GM23248 (cell line): Measurements from ENCODE around the gene CTIF. TPM values are rescaled to one million over a fixed set of nuclear protein-coding genes. Genes with fewer than 3 reads are reported as not detected.

ENCODE experiments used
- DNase-seq: peaks from one replicate; pipeline ENCODE4 v3.0.0-alpha.2; 2015
- H2AFZ ChIP-seq: fragments of 200-600 bp; sonication (generic); 2 replicates; pipeline ENCODE4 v1.6.1; 2016; ENCODE audit warnings: antibody characterized with exemption
- H3F3A ChIP-seq: fragments of 200-600 bp; sonication (generic); 2 replicates; pipeline ENCODE4 v1.6.1; 2016; ENCODE audit warnings: mild to moderate bottlenecking, antibody characterized with exemption, mixed run types; ENCODE audit not compliant: insufficient read depth
- H3K27ac ChIP-seq: fragments of 200-600 bp; sonication (generic); 2 replicates; pipeline ENCODE4 v1.5.1; 2016; ENCODE audit warnings: mild to moderate bottlenecking
- H3K27me3 ChIP-seq: fragments of 200-600 bp; sonication (generic); replicated peaks from 2 replicates; pipeline ENCODE4 v1.6.1; 2016; ENCODE audit warnings: mild to moderate bottlenecking; ENCODE audit not compliant: insufficient read depth
- H3K36me3 ChIP-seq: fragments of 200-600 bp; sonication (generic); 2 replicates; pipeline ENCODE4 v1.6.1; 2016; ENCODE audit warnings: low read depth, mild to moderate bottlenecking
- H3K4me1 ChIP-seq: fragments of 200-600 bp; sonication (generic); 2 replicates; pipeline ENCODE4 v1.6.1; 2016; ENCODE audit warnings: mild to moderate bottlenecking; ENCODE audit not compliant: insufficient read depth
- H3K4me2 ChIP-seq: fragments of 200-600 bp; sonication (generic); one replicate; pipeline ENCODE4 v1.6.1; 2016; ENCODE audit warnings: mild to moderate bottlenecking; ENCODE audit not compliant: unreplicated experiment
- H3K4me3 ChIP-seq: fragments of 200-600 bp; sonication (generic); 2 replicates; pipeline ENCODE4 v1.5.1; 2016; ENCODE audit warnings: mild to moderate bottlenecking
- H3K79me2 ChIP-seq: fragments of 200-600 bp; sonication (generic); 2 replicates; pipeline ENCODE4 v1.6.1; 2016; ENCODE audit warnings: mild to moderate bottlenecking; ENCODE audit not compliant: insufficient read depth
- H3K9ac ChIP-seq: fragments of 200-600 bp; sonication (generic); 2 replicates; pipeline ENCODE4 v1.6.1; 2016; ENCODE audit warnings: mild to moderate bottlenecking
- H3K9me2 ChIP-seq: fragments of 200-600 bp; sonication (generic); 2 replicates; pipeline ENCODE4 v1.6.1; 2016; ENCODE audit warnings: mixed run types, mild to moderate bottlenecking, moderate library complexity; ENCODE audit not compliant: insufficient read depth
- H3K9me3 ChIP-seq: fragments of 200-600 bp; sonication (generic); one replicate; pipeline ENCODE4 v1.6.1; 2017; ENCODE audit warnings: low read depth
- H4K20me1 ChIP-seq: fragments of 200-600 bp; sonication (generic); 2 replicates; pipeline ENCODE4 v1.6.0; 2016; ENCODE audit not compliant: insufficient read depth
- EZH2 ChIP-seq: fragments of 200-600 bp; sonication (generic); IDR thresholded peaks from 2 replicates; pipeline ENCODE4 v1.6.1; 2018; ENCODE audit warnings: antibody characterized with exemption, mild to moderate bottlenecking; ENCODE audit not compliant: insufficient read depth, poor library complexity, severe bottlenecking
- EZH2phosphoT487 ChIP-seq: fragments of 200-600 bp; sonication (generic); IDR thresholded peaks from 2 replicates; pipeline ENCODE4 v1.6.1; 2018; ENCODE audit warnings: antibody characterized with exemption, moderate library complexity, mild to moderate bottlenecking, low read depth; ENCODE audit not compliant: insufficient read depth
- WGBS, 2 experiments: methylation state at CpG; one replicate each; pipeline ENCODE4 v1.1.6; 2015 to 2017; ENCODE audit warnings: low lambda C conversion rate in 2 of 2, low coverage in 1 of 2; ENCODE audit errors: missing lambda C conversion rate in 2 of 2; 5-methylcytosine and 5-hydroxymethylcytosine counted together
- in situ Hi-C: fragments of 300-500 bp; cut with MboI; formaldehyde crosslinking; loops from 2 replicates; pipeline ENCODE4 v1.15.0; 2020
- polyA plus RNA-seq: library from polyadenylated mRNA; unstranded; fragments of >200 nt; fragmentation: Nextera tagmentation; extraction: Ambion mirVana; gene quantifications from 2 replicates; pipeline ENCODE4 v1.2.1, GENCODE V29; 2016
- total RNA-seq: library from RNA; depleted of rRNA; stranded (reverse); fragments of >200 nt; shearing (Covaris generic); gene quantifications from 2 replicates; pipeline ENCODE4 v1.2.3, GENCODE V29; 2014

Gene CTIF
- total and polyA plus RNA-seq, 2 experiments from 2014 or later = 21.5 to 46.8 TPM

- Histone ChIP-seq H4K20me1 (no peaks in the 10 kb centered on the region), H3F3A (no peaks in the 10 kb centered on the region), H3K4me3 (no peak overlapping the region), H3K36me3 (no peaks in the 10 kb centered on the region), H3K27ac (no peak overlapping the region), H3K4me1 (no peaks in the 10 kb centered on the region), H3K27me3 (no peaks in the 10 kb centered on the region; the same call in 1 of the 2 replicates), H3K4me2 (no peak overlapping the region), H3K9me3 (no peaks in the 10 kb centered on the region), H2AFZ (no peak overlapping the region), H3K79me2 (no peaks in the 10 kb centered on the region), H3K9me2 (no peaks in the 10 kb centered on the region), H3K9ac (no peak overlapping the region)
- WGBS, 2 experiments = 70 to 77% methylated on average over 11 of the region's 11 CpGs
- TF ChIP-seq EZH2phosphoT487 (no peak), EZH2 (no peak)
- in situ Hi-C loops = no loop called here
- no peak for DNase-seq
Measured at GRCh38 chr18:48514786-48515185, 24.0 kb upstream of the CTIF start.

GRCh38 chr18:48517048-48517447 lies 21.8 kb upstream of the CTIF start:
- Histone ChIP-seq H3K9me3 (no peaks in the 10 kb centered on the region), H3K4me2 (no peak overlapping the region), H2AFZ (no peak overlapping the region), H3F3A (no peaks in the 10 kb centered on the region), H3K36me3 (no peaks in the 10 kb centered on the region), H3K27me3 (peaks cover 1% of the 10 kb centered on the region), H3K4me1 (no peaks in the 10 kb centered on the region), H3K27ac (no peak overlapping the region), H4K20me1 (no peaks in the 10 kb centered on the region), H3K4me3 (no peak overlapping the region), H3K9me2 (no peaks in the 10 kb centered on the region), H3K9ac (no peak overlapping the region), H3K79me2 (no peaks in the 10 kb centered on the region)
- WGBS, 2 experiments = 83 to 85% methylated on average over 7 of the region's 7 CpGs
- TF ChIP-seq EZH2 = no peak
- TF ChIP-seq EZH2phosphoT487 = no peak
- DNase-seq = no peak
- in situ Hi-C loops = no loop called here

GRCh38 chr18:48519431-48520100 lies 19.3 kb upstream of the CTIF start:
- Histone ChIP-seq H2AFZ (no peak overlapping the region), H3K9ac (no peak overlapping the region), H3K4me2 (no peak overlapping the region), H3K9me2 (no peaks in the 10 kb centered on the region), H3K79me2 (no peaks in the 10 kb centered on the region), H4K20me1 (no peaks in the 10 kb centered on the region), H3F3A (no peaks in the 10 kb centered on the region), H3K27me3 (peaks cover 8% of the 10 kb centered on the region; the same call in 1 of the 2 replicates), H3K4me1 (no peaks in the 10 kb centered on the region), H3K9me3 (no peaks in the 10 kb centered on the region), H3K4me3 (no peak overlapping the region), H3K36me3 (no peaks in the 10 kb centered on the region), H3K27ac (no peak overlapping the region)
- no peak for DNase-seq
- TF ChIP-seq EZH2phosphoT487 (no peak), EZH2 (no peak)
- 73 to 75% methylated on average over 5 of the region's 5 CpGs for WGBS, 2 experiments
- in situ Hi-C loops = no loop called here

GRCh38 chr18:48521723-48522122 lies 17.1 kb upstream of the CTIF start:
- H3K9me2 ChIP-seq = no peaks in the 10 kb centered on the region
- H2AFZ ChIP-seq = no peak overlapping the region
- in situ Hi-C loops = no loop called here
- H3K27me3 ChIP-seq = peaks cover 8% of the 10 kb centered on the region; the same call in 1 of the 2 replicates
- no peaks in the 10 kb centered on the region for H3K79me2 ChIP-seq
- H3K27ac ChIP-seq = no peak overlapping the region
- H3K4me2 ChIP-seq = no peak overlapping the region
- no peaks in the 10 kb centered on the region for H3K36me3 ChIP-seq
- 84 to 86% methylated on average over 5 of the region's 5 CpGs for WGBS, 2 experiments
- no peaks in the 10 kb centered on the region for H3K9me3 ChIP-seq
- H4K20me1 ChIP-seq = no peaks in the 10 kb centered on the region
- H3K4me3 ChIP-seq = no peak overlapping the region
- H3K9ac ChIP-seq = no peak overlapping the region
- H3F3A ChIP-seq = no peaks in the 10 kb centered on the region
- H3K4me1 ChIP-seq = no peaks in the 10 kb centered on the region
- TF ChIP-seq EZH2phosphoT487 (no peak), EZH2 (no peak)
- DNase-seq = no peak
